GM19463 (cell line): Measurements from ENCODE around the gene CERT1.
"Not testable (repeated sequence)": the region's sequence is repeated elsewhere in the genome, so short reads cannot be mapped to it uniquely, and the experiment has no call there.

Source experiments
- ATAC-seq: cut with Tn5 transposase; IDR thresholded peaks from one replicate; pipeline ENCODE4 v1.9.1; 2021; ENCODE audit warnings: mild to moderate bottlenecking, moderate library complexity; ENCODE audit not compliant: unreplicated experiment

The CERT1 gene

DNA sequence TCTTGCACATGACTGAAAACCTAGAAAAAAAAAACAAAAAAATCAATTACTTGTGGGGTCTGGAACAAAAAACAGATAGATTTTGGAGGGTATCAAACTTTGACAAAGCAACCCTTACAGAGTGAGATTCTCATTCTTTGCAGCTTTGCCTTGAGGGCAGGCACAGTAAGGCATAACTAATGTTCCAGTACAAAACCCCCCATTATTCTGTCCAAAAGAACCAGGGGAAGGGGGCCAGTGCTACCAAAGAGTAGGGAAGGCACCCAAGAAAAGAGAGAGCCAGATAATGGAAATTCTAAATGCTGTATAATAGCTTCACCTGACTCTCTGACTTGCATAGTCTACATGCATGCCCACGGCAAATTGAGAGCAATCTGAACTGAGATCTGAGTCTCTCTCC is 13.2 kb upstream of the CERT1 start:
- no peak for ATAC-seq

DNA sequence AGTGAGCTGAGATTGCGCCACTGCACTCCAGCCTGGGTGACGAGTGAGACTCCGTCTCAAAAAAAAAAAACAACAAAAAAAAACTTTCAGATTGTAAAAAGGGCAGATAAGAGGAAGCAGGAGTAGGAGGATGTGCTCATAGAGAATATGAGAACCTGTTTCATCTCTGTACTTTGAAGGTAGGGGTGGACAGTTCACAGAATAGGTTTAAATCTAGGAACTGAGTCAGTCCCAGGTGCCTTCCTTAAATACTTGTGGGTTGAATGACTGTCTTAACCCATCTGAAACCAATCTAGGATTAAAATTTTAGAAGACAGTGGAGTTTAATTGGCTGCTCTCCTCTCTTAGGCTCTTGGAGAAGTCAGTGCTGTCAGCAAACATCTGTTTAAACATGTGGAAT is 12.6 kb upstream of the CERT1 start:
- ATAC-seq: peak; percentile 87

DNA sequence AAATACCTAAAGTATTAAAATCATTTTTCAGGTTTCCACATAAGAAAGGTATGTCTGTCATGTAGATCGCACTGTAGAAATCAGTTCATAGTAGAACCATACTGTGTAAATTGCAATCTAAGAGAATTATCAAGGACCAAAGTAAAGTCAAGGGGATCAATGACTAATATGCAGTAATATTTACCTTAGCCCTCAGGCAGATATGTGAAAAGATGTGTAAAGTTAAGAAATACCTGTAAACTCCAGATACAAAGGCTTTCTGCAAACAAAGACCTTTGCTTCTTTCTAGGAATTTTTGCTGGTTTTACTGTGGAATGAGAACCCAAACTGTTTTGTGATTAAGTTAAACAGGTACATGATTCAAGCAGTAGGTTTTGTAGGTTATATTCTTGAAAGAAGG is 11.8 kb upstream of the CERT1 start:
- ATAC-seq: no peak

DNA sequence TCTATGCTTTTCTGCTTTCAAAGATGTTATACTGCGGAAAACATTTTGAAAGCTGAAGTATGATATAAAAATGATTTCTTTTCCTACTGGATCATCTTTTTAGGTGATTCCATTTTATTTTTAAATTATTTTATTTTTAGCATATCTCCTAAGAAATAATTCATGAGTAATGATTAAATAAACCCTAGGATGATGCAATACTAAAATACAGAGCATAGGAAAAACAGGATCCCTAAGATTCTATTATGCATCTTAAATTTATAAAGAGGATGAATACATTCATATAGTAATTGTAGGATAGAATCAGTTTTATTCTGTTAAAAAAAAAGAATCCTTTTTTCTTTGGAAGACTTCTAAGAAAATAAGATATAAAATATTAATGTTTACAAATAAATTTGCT is 11.1 kb upstream of the CERT1 start:
- no peak for ATAC-seq

DNA sequence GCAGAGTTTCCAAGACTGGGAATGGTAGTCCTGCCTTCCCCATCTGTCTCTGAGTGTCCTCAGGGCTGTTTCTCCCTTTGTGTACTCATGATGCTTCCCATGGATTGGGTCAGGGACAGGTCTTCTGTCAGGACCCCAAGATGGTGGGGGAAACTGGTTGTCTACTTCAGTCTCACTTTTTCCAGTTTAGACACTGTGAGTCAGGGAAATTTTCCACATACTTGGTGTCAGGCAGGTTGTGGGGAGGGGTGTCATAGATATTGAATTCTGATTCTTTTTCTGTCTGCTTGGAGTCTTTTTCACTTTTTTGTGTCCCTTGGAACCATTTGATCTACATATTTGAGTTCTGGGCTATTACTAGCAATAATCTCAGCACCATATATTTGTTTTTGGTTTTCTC is 10.6 kb upstream of the CERT1 start:
- ATAC-seq: no peak

DNA sequence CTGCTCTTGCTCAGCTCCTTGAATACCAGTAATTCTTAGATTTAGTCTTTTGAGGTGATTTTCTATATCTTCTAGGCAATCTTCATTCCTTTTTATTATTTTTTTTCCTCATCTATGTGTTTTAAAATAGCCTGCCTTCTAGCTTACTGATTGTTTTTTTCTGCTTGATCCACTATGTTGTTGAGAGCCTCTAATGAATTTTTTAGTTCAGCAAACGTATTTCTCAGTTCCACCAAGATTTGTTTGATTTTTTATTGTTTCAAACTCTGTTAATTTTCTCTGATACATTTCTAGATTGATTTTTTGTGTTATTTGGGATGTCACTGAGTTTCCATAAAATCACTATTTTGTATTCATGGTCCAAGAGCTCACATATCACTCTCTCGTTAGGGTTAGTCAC is 9.8 kb upstream of the CERT1 start:
- ATAC-seq: no peak

DNA sequence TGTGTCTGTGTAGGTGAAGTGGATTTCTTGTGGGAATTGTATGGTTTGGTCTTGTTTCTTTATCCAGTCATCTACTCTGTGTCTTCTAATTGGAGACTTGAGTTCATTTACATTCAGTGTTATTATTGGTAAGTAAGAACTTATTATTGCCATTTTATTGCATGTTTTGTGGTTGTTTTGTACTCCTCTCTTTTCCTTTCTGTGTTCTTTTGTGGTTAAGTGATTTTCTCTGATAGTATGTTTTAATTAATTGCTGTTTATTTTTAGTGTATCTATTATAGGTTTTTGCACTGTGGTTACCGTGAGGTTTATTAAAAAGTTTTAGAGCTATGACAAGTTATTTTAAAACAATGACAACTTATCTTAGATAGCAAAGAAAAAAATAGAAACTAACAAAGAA is 8.3 kb upstream of the CERT1 start:
- no peak for ATAC-seq

DNA sequence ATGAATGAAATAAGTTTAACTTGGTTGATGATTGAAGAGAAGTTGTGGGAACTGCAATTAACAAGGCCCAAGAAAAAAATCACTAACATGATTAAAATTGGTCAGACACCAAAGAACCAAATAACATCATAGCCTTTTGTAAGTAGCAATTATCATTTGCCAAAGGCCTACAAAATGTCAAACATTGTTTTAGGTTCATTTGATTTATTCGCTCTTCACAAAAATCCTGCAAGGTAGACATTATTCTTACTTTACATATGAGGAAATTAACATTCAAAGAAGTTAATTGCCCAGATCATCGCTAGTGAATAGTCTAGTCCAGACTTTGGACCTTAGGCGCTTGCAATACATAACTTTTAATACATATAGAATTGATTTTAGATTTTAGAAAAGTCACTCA is 2.9 kb upstream of the CERT1 start:
- ATAC-seq: no peak

DNA sequence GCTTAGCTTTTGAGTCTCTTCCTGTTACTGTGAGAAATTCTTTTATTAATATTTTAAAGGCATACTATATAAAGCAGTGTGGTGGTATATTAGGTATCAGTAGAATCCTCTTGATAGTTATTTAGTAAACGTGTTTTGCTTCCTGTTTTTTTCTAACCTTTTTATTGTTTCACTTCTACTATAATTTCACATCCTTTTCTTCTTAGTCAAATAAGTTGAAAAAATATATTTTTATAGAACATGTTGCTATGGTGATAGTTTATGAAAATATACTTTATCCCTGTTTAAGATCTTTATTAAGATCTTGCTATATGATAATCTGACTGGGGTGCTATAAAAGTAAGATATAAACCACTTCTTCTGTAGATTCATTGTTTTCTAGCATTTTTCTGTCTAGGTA is 2.4 kb upstream of the CERT1 start:
- ATAC-seq: no peak

DNA sequence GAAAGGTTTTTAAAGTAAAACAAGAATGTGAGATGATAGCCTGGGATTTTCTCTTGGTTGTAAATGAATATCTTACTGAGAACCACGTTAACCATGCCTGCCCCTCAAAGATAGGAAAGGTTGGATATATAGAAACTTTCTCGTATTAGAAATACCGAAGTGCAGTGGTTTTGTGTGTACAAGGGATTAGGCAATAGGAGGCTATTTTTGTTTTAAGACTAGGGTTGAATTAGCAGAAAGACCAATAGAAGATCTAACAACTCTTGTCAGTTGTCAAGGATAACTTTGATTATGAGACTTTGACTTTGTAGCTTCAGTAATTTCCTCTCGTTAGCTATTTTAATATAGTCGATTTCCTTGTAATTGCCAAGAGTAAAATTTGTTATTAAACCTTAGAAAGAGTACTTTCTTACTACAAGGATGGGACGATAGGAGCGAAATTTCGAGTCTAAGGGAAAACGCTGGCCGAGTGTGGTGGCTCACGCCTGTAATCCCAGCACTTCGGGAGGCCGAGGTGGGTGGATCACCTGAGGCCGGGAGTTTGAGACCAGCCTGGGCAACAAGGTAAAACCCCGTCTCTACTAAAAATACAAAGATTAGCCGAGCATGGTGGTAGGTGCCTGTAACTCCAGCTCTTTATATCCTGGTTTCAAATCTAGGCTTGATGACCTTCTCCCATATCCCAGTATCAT is 1.1 kb upstream of the CERT1 start:
- ATAC-seq: no peak

DNA sequence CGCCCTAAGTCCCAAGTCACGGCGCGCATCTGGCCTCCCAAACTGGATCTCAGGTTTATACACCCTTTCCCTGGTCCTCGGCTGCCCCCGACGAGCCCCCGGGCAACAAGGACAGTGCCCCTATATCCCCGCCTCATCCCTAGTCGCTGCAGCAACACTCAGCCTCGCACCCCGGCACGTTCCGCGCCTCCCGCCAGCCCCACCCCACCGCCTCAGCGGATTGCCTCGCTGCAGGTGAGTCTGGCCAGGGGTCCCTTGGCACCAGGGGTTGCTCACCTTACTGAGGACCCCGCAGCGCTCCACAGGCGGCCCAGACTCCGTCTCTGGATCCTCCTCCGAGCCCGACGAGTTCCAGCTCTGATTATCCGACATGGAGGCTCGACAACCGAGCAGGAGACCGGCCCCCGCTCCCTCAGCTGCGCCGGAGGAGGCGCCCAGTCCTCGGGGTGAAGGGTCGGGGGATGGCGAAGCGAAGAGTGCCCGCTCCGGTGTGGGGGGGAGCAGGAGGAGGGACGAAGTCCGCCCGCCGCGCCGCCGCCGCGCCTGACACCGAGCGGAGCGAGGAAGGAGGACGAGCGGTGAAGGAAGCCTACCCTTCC is 494 bp downstream of the CERT1 start:
- ATAC-seq: peak; percentile 20

DNA sequence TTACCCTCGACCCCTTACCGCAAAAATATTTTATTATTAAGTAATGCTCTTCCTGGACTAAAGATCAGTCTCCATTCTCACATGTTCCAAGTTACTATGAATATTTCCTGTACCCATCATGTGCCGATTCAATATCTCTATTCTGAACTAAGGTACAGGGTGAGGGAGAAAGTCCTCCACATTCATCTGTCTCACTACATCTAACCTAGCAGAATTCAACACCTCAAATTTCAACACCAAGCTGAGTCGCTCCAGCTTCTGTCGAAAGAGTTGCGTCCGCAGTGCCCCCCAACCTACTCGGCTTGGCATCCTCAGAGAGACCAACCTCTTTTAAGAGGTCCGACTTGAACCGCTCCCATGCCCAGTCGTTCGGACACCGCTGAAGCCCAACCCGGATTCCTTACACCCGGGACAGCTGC is 1.0 kb downstream of the CERT1 start:
- no peak for ATAC-seq

DNA sequence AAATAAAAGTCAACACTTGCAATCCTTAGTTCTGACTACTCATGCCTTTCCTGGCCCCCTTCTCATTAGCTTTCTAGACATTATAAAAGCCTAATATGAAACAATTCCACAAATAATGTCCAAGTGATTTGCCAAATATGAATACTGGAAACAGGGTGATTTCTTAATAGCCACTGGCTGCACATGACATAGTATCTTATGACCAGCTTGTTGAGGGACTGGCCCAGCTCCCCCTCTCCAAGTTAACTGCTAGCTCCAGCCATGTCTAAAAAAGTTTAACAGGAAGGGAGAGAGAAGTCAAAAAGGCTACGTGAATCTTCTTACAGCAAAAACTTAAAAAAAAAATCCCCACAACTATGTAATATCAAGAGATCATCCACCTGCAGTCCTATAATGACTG is 1.5 kb downstream of the CERT1 start:
- no peak for ATAC-seq

DNA sequence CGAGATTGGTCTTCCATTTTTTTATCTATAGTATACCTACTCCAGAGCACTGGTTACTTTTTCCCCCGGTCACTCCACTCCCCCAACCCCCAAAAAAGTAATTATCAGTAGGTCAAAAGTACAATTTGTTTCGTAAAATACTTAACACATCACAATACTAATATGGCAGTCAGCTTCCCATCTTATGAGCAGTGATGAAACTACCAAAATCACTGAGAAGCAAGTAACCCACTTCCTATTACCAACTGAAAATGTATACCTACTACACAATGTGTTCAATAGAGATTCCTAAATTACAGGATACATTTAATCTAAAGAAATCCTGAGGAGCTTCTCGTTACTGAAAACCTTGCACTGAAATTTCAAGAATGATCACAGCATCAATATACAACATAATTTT is 1.9 kb downstream of the CERT1 start:
- ATAC-seq: no peak

DNA sequence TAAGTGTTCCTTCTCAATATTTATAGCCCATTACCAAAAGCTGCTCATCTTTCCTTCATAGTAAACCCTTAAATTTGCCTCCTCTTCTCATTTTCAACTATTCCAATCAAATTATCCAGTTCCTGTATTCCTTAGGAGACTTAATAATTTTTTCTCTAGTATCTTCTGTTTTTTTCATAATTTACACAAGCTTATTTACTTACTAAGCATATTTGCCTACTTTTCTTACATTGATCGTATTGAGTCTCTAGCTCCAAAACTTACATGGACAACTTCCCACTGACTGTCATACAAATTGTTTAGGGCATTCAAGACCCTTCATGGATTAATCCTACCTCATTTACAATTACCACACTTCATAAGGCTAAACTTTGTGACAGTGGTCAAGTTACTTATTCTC is 3.6 kb downstream of the CERT1 start:
- no peak for ATAC-seq

DNA sequence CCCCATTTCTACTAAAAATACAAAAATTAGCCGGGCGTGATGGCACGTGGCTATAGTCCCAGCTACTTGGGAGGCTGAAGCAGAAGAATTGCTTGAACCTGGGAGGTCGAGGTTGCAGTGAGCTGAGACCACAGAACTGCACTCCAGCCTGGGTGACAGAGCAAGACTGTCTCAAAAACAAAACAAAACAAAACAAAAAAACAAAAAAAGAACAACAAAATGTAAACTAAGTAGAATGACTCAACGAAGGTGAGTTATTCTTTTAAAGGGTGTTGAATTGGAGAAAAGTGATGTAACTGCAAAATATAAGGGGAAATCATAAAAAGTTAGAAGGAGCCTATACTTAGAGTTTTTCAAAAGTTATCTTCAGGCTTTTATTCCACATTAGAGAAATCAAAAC is 6.3 kb downstream of the CERT1 start:
- ATAC-seq: not testable (repeated sequence)

DNA sequence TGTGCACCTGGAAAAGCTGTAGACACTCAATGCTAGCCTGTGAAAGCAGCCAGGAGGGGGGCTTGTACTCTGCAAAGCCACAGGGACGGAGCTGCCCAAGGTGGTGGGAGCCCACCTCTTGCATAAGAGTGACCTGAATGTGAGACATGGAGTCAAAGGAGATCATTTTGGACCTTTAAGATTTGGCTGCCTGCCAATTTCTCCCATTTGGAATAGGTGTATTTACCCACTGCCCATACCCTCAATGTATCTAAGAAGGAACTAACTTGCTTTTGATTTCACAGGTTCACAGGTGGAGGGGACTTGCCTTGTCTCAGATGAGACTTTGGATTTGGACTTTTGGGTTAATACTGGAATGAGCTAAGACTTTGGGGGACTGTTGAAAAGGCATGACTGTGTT is 12.6 kb downstream of the CERT1 start:
- not testable (repeated sequence) for ATAC-seq

DNA sequence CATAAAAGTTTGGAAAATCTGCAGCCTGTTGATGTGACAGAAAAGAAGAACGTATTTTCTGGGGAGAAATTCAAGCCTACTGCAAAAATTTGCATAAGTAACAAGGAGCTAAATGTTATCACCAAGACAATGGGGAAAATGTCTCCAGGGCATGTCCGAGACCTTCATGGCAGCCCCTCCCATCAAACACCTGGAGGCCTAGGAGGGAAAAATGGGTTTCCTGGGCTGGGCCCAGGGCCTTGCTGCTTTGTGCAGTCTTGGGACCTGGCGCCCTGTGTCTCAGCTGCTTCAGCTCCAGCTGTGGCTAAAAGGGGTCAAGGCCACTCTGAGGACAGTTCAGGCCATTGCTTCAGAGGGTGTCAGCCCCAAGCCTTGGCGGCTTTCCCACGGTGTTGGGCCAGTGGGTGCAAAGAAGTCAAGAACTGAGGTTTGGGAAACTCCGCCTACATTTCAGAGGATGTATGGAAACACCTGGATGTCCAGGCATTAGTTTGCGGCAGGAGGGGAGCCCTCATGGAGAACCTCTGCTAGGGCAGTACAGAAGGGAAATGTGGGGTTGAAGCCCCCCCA is 13.1 kb downstream of the CERT1 start:
- ATAC-seq: no peak

DNA sequence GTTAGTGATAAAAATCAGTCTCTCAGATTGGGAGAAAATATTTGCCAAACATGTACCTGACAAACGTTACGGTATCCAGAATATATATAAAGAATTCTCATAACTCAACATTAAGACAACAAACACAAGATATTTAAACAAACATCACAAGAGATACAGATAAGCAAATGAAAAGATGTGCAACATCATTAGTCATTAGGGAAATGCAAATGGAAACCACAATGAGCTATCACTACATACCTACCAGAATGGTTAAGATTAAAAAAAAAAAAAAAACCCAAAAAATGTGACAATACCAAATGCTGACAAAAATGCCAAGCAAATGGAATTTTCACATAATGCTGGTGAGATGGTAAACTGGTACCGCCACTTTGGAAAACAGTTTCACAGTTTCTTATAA is 15.4 kb downstream of the CERT1 start:
- no peak for ATAC-seq

DNA sequence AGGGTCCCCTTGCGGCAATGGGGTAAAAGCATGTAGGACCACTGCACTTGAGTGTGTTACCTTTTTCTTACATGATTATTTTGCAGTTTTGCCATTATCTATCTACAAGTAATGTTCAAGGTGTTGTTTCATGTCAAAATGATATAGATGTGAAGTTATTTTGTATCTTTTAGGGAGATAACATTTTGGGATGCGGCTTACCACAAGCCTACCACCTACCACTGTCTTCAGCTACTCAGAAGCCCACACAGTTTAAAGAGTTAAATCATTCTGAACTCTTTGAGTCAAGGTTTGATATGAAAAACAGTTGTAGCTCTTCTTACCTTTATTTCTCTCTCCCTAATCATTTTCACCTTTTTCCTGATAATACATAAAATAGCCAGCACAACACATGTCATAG is 19.8 kb downstream of the CERT1 start:
- no peak for ATAC-seq

DNA sequence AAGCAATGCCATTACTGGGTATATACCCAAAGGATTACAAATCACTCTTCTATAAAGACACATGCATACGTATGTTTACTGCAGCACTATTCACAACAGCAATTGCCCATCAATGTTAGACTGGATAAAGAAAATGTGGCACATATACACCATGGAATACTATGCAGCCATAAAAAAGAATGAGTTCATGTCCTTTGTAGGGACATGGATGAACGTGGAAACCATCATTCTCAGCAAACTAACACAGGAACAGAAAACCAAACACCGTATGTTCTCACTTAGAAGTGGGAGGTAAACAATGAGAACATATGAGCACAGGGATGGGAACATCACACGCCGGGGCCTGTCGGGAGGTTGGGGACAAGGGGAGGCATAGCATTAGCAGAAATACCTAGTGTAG is 21.6 kb downstream of the CERT1 start:
- ATAC-seq: not testable (repeated sequence)

DNA sequence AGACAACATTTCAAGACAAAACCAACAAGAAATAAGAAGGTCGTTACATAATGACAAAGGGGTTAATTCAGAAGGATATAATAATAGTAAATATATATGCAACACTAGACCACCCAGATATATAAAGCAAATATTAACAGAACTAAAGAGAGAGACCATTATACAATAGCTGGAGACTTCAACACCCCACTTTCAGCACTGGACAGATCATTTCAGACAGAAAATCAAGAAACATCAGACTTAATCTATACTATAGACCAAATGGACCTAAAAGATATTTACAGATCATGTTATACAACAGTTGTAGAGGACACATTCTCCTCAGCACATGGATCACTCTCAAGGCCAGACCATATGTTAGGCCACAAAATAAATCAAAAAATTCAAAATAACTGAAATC is 26.8 kb downstream of the CERT1 start:
- no peak for ATAC-seq

DNA sequence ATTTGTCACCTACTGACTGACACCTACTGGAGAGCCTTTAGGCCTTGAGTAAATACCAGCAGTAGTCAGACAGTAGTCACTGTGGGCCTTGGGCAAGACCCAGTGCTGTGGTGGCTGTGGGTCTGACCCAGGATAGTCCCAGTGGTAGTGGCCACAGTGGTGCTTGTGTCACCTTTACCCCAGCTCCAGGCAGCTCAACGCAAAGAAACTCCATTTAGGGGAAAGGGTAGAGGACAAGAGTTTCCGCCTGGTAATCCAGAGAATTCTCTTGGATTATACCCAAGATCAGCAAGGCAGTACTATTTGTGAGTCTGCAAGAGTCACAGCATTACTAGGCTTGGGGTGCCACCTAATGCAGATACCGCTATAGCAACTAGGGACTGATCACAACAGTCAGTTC is 28.9 kb downstream of the CERT1 start:
- no peak for ATAC-seq
